OCI-LY1 (cell line): ENCODE results near the gene PON2.
A peak's percentile ranks its signal among the peaks of the same experiment; 100 is the strongest.

Source experiments
- H2AFZ ChIP-seq: fragments of 200-600 bp; sonication (generic), shearing (Covaris generic); 2 replicates; pipeline ENCODE4 v1.6.0; 2014; ENCODE audit warnings: antibody characterized with exemption, mild to moderate bottlenecking, low read length
- H3F3A ChIP-seq: fragments of 200-600 bp; sonication (generic), shearing (Covaris generic); 2 replicates; pipeline ENCODE4 v1.6.0; 2014; ENCODE audit warnings: mild to moderate bottlenecking, antibody characterized with exemption, low read length, moderate library complexity; ENCODE audit not compliant: insufficient read depth
- H3K27ac ChIP-seq: fragments of 200-600 bp; sonication (generic); 2 replicates; pipeline ENCODE4 v1.5.1; 2014; ENCODE audit warnings: low read length, mixed run types, mild to moderate bottlenecking, low read depth; ENCODE audit not compliant: poor library complexity, severe bottlenecking
- H3K27me3 ChIP-seq: fragments of 200-600 bp; sonication (generic); 2 replicates; pipeline ENCODE4 v1.6.0; 2014; ENCODE audit warnings: antibody characterized with exemption, mild to moderate bottlenecking, low read length, moderate library complexity; ENCODE audit not compliant: insufficient read depth
- H3K36me3 ChIP-seq: fragments of 200-600 bp; sonication (generic); 2 replicates; pipeline ENCODE4 v1.6.1; 2014; ENCODE audit warnings: mild to moderate bottlenecking, antibody characterized with exemption, low read length, moderate library complexity, mixed read lengths; ENCODE audit not compliant: insufficient read depth
- H3K4me1 ChIP-seq: fragments of 200-600 bp; sonication (generic); 2 replicates; pipeline ENCODE4 v1.5.1; 2014; ENCODE audit warnings: mild to moderate bottlenecking, low read length, moderate library complexity; ENCODE audit not compliant: insufficient read depth, severe bottlenecking
- H3K4me2 ChIP-seq: fragments of 200-600 bp; sonication (generic), shearing (Covaris generic); 2 replicates; pipeline ENCODE4 v1.6.1; 2014; ENCODE audit warnings: low read length
- H3K4me3 ChIP-seq: fragments of 200-600 bp; sonication (generic); 2 replicates; pipeline ENCODE4 v1.5.1; 2014; ENCODE audit warnings: low read length, low read depth, mild to moderate bottlenecking, mixed read lengths; ENCODE audit not compliant: poor library complexity, severe bottlenecking
- H3K79me2 ChIP-seq: fragments of 200-600 bp; shearing (Covaris generic); 2 replicates; pipeline ENCODE4 v1.6.1; 2016; ENCODE audit warnings: mixed run types, low read length, mixed read lengths; ENCODE audit not compliant: insufficient read depth
- H3K9ac ChIP-seq: fragments of 200-600 bp; sonication (generic), shearing (Covaris generic); 2 replicates; pipeline ENCODE4 v1.6.1; 2014; ENCODE audit warnings: mild to moderate bottlenecking, low read length, mixed read lengths
- H3K9me2 ChIP-seq: fragments of 200-600 bp; sonication (generic), shearing (Covaris generic); 2 replicates; pipeline ENCODE4 v1.6.1; 2014; ENCODE audit warnings: low read depth, mild to moderate bottlenecking, low read length, mixed read lengths
- H3K9me3 ChIP-seq: fragments of 200-600 bp; shearing (Covaris generic); 2 replicates; pipeline ENCODE4 v1.6.1; 2014; ENCODE audit warnings: low read length, mixed read lengths
- H4K20me1 ChIP-seq: fragments of 200-600 bp; sonication (generic), shearing (Covaris generic); 2 replicates; pipeline ENCODE4 v1.6.0; 2016; ENCODE audit warnings: mild to moderate bottlenecking, low read length; ENCODE audit not compliant: insufficient read depth
- EZH2 ChIP-seq: fragments of 200-600 bp; sonication (generic), shearing (Covaris generic); IDR thresholded peaks from 2 replicates; pipeline ENCODE4 v1.8.0; 2017; ENCODE audit warnings: borderline replicate concordance, mixed run types, mild to moderate bottlenecking, antibody characterized with exemption, low read length, moderate library complexity, mixed read lengths
- TF ChIP-seq, protein P1 (sequence below): fragments of 200-600 bp; sonication (generic), shearing (Covaris generic); IDR thresholded peaks from 2 replicates; pipeline ENCODE4 v1.5.1; 2017; ENCODE audit warnings: mild to moderate bottlenecking, antibody characterized with exemption, low read length, moderate library complexity, mixed read lengths

PON2 gene

DNA sequence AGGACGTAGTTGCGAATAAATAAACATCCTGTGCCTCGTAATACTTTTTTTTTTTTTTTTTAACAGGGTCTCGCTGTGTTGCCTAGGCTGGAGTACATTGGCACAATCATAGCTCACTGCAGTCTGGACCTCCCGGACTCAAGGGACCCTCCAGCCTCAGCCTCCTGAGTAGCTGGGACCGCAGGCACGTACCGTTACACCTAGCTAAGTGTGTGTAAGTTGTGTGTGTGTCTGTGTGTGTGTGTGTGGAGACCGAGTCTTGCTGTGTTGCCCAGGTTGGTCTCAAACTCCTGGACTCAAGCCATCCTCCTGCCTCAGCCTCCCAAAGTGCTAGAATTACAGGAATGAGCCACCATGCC lies 573 bp upstream of the PON2 start:
- peak overlapping the region; percentile 75; the same call in 1 of the 2 replicates for H2AFZ ChIP-seq
- H3F3A ChIP-seq: no peaks in the 10 kb centered on the region
- H3K9ac ChIP-seq: peak overlapping the region; percentile 68
- no peaks in the 10 kb centered on the region for H3K36me3 ChIP-seq
- no peaks in the 10 kb centered on the region for H3K27me3 ChIP-seq
- peak overlapping the region; percentile 59 for H3K4me2 ChIP-seq
- H3K79me2 ChIP-seq: no peaks in the 10 kb centered on the region
- H3K9me3 ChIP-seq: no peaks in the 10 kb centered on the region
- no peak for TF ChIP-seq EZH2
- TF ChIP-seq, protein P1, sequence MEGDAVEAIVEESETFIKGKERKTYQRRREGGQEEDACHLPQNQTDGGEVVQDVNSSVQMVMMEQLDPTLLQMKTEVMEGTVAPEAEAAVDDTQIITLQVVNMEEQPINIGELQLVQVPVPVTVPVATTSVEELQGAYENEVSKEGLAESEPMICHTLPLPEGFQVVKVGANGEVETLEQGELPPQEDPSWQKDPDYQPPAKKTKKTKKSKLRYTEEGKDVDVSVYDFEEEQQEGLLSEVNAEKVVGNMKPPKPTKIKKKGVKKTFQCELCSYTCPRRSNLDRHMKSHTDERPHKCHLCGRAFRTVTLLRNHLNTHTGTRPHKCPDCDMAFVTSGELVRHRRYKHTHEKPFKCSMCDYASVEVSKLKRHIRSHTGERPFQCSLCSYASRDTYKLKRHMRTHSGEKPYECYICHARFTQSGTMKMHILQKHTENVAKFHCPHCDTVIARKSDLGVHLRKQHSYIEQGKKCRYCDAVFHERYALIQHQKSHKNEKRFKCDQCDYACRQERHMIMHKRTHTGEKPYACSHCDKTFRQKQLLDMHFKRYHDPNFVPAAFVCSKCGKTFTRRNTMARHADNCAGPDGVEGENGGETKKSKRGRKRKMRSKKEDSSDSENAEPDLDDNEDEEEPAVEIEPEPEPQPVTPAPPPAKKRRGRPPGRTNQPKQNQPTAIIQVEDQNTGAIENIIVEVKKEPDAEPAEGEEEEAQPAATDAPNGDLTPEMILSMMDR: no peak
- peak overlapping the region; percentile 68 for H3K4me3 ChIP-seq
- H4K20me1 ChIP-seq: no peaks in the 10 kb centered on the region
- H3K9me2 ChIP-seq: no peaks in the 10 kb centered on the region
- H3K27ac ChIP-seq: peak overlapping the region; percentile 61
- H3K4me1 ChIP-seq: peaks cover 22% of the 10 kb centered on the region

DNA sequence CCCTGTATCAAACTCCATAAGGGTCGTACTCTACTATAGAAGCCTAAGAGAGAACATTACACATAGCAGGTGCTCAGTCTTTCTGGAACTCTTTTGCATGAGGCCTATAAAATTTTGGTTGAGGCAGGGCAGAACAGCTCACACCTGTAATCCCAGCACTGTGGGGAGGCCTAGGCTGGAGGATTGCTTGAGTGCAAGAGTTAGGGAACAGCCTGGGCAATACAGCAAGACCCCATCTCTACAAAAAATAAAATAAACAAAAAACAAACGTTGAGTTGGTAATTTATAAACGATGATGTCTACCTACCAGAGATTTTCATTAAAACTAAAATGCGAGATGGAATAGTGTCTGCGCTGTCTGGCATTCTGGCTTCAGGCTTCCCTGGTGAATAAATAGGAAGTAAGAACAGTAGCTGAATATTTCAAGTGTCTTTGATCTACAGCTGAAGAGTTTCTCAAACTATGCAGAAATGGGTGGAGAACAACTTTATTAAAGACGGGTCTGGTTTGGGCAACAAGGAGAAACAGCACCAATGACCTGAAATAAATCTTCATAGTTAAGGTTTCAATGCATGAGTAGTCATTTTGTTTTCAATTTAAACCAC lies 774 bp downstream of the PON2 start:
- no peaks in the 10 kb centered on the region for H3F3A ChIP-seq
- TF ChIP-seq, protein P1: no peak
- TF ChIP-seq EZH2: no peak
- H3K4me3 ChIP-seq: peak overlapping the region; percentile 68
- no peaks in the 10 kb centered on the region for H3K79me2 ChIP-seq
- H4K20me1 ChIP-seq: no peaks in the 10 kb centered on the region
- H3K9ac ChIP-seq: peak overlapping the region; percentile 68
- H3K4me2 ChIP-seq: peak overlapping the region; percentile 59
- H3K9me2 ChIP-seq: no peaks in the 10 kb centered on the region
- no peaks in the 10 kb centered on the region for H3K36me3 ChIP-seq
- peak overlapping the region; percentile 61 for H3K27ac ChIP-seq
- H3K4me1 ChIP-seq: peaks cover 22% of the 10 kb centered on the region
- H2AFZ ChIP-seq: no peak overlapping the region
- H3K27me3 ChIP-seq: no peaks in the 10 kb centered on the region
- no peaks in the 10 kb centered on the region for H3K9me3 ChIP-seq

DNA sequence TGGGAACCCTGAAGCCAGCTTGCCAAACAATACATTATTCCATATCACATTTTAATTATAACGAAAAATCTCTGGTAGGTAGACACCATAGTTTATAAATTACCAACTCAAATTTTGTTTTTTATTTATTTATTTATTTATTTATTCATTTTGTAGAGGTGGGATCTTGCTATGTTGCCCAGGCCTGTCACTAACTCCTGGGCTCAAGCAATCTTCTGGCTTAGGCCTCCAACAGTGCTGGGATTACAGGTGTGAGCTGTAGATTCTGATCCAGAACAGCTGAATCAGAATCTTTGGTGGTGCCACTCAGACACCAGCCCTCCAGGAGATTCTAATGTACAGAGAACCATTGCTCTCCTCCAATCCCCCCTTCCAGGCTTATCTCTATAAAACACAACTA lies 1.7 kb downstream of the PON2 start:
- Histone ChIP-seq H3K79me2 (no peaks in the 10 kb centered on the region), H2AFZ (no peak overlapping the region), H4K20me1 (no peaks in the 10 kb centered on the region), H3K4me3 (no peak overlapping the region), H3K36me3 (no peaks in the 10 kb centered on the region), H3F3A (no peaks in the 10 kb centered on the region), H3K27me3 (no peaks in the 10 kb centered on the region), H3K4me2 (no peak overlapping the region), H3K27ac (no peak overlapping the region), H3K9ac (no peak overlapping the region), H3K9me2 (no peaks in the 10 kb centered on the region), H3K9me3 (no peaks in the 10 kb centered on the region), H3K4me1 (peaks cover 22% of the 10 kb centered on the region)
- TF ChIP-seq, protein P1: no peak
- TF ChIP-seq EZH2: no peak
